RCC 7860 (cell line): ENCODE measurements around the gene EFHD1.
"Not testable (repeated sequence)": the region's sequence is repeated elsewhere in the genome, so short reads cannot be mapped to it uniquely, and the experiment has no call there.

ENCODE experiments used
- DNase-seq: peaks from one replicate; pipeline ENCODE4 v3.0.0-alpha.2; 2015; ENCODE audit warnings: low spot score
- FAIRE-seq: peaks from 2 replicates; lab custom pipeline; 2012; peaks lifted over from hg19 to GRCh38; lab: Jason Lieb, UNC

Gene EFHD1

GRCh38 chr2:232615339-232615738 lies 18.1 kb upstream of the EFHD1 start:
- DNase-seq (no peak), FAIRE-seq (no peak)

- no peak for FAIRE-seq
- DNase-seq: no peak
These were observed 12.2 kb upstream of the EFHD1 start for GRCh38 chr2:232621186-232621585.

- no peak for FAIRE-seq
- DNase-seq: no peak
These were observed 10.8 kb upstream of the EFHD1 start for GRCh38 chr2:232622563-232622962.

GRCh38 chr2:232623768-232624765 lies 9.3 kb upstream of the EFHD1 start:
- no peak for DNase-seq

GRCh38 chr2:232626584-232626983 lies 6.8 kb upstream of the EFHD1 start:
- FAIRE-seq (no peak), DNase-seq (no peak)

More at GRCh38 chr2:232623768-232624765, 9.3 kb upstream of the EFHD1 start:
- no peak for FAIRE-seq

GRCh38 chr2:232628466-232629128 lies 4.8 kb upstream of the EFHD1 start:
- no peak for FAIRE-seq
- no peak for DNase-seq

GRCh38 chr2:232629129-232629475 lies 4.3 kb upstream of the EFHD1 start:
- FAIRE-seq (no peak), DNase-seq (no peak)

GRCh38 chr2:232632229-232632903 lies 1.0 kb upstream of the EFHD1 start:
- no peak for FAIRE-seq
- no peak for DNase-seq

GRCh38 chr2:232632904-232633412 lies 446 bp upstream of the EFHD1 start:
- FAIRE-seq (no peak), DNase-seq (no peak)

- FAIRE-seq (no peak), DNase-seq (no peak)
These were observed 1.1 kb downstream of the EFHD1 start for GRCh38 chr2:232634206-232635150.

- FAIRE-seq, DNase-seq: not testable (repeated sequence)
These were observed 2.0 kb downstream of the EFHD1 start for GRCh38 chr2:232635376-232635775.

GRCh38 chr2:232635820-232636219 lies 2.4 kb downstream of the EFHD1 start:
- no peak for DNase-seq
- no peak for FAIRE-seq

GRCh38 chr2:232636788-232637420 lies 3.5 kb downstream of the EFHD1 start:
- DNase-seq: no peak
- FAIRE-seq: no peak

- DNase-seq (no peak), FAIRE-seq (no peak)
These were observed 4.6 kb downstream of the EFHD1 start for GRCh38 chr2:232637866-232638583.

GRCh38 chr2:232641153-232641848 lies 7.9 kb downstream of the EFHD1 start:
- FAIRE-seq: no peak
- DNase-seq: no peak

- DNase-seq (no peak), FAIRE-seq (no peak)
These were observed 9.7 kb downstream of the EFHD1 start for GRCh38 chr2:232643147-232643425.

GRCh38 chr2:232643813-232644347 lies 10.5 kb downstream of the EFHD1 start:
- FAIRE-seq (no peak), DNase-seq (no peak)

GRCh38 chr2:232645061-232645460 lies 11.7 kb downstream of the EFHD1 start:
- FAIRE-seq (no peak), DNase-seq (no peak)
